WTC11 (cell line): ENCODE measurements around the gene DHRS2.

Source experiments
- AFF4 ChIP-seq: sonication (generic); formaldehyde crosslinking; IDR thresholded peaks from 2 replicates; pipeline ENCODE4 v1.8.1; 2023; ENCODE audit warnings: mild to moderate bottlenecking, missing genetic modification reagents, borderline replicate concordance
- CREM ChIP-seq: sonication (generic); formaldehyde crosslinking; IDR thresholded peaks from 2 replicates; pipeline ENCODE4 v1.8.1; 2022; ENCODE audit warnings: mild to moderate bottlenecking, missing genetic modification reagents, moderate library complexity
- CTCF ChIP-seq: fragments of 200-600 bp; IDR thresholded peaks from 2 replicates; pipeline ENCODE4 v1.8.0; 2022; ENCODE audit warnings: antibody characterized with exemption
- FOXP1 ChIP-seq: sonication (generic); formaldehyde crosslinking; IDR thresholded peaks from 2 replicates; pipeline ENCODE4 v1.8.0; 2022; ENCODE audit warnings: missing genetic modification reagents, mild to moderate bottlenecking, moderate library complexity, borderline replicate concordance
- IRF2 ChIP-seq: sonication (generic); formaldehyde crosslinking; IDR thresholded peaks from 2 replicates; pipeline ENCODE4 v1.8.0; 2022; ENCODE audit warnings: low read depth, missing genetic modification reagents, borderline replicate concordance
- MAX ChIP-seq: sonication (generic); formaldehyde crosslinking; IDR thresholded peaks from 2 replicates; pipeline ENCODE4 v1.8.0; 2022; ENCODE audit warnings: mild to moderate bottlenecking, missing genetic modification reagents
- ZNF512 ChIP-seq: sonication (generic); formaldehyde crosslinking; IDR thresholded peaks from 2 replicates; pipeline ENCODE4 v1.8.1; 2022; ENCODE audit warnings: missing genetic modification reagents, borderline replicate concordance
- TF ChIP-seq, protein P1 (sequence below): sonication (generic); formaldehyde crosslinking; IDR thresholded peaks from 2 replicates; pipeline ENCODE4 v1.8.0; 2022; ENCODE audit warnings: mild to moderate bottlenecking, missing genetic modification reagents
- TF ChIP-seq, protein P2 (sequence below): sonication (generic); formaldehyde crosslinking; conservative IDR thresholded peaks from 2 replicates; pipeline ENCODE4 v1.8.1; 2022; ENCODE audit warnings: mild to moderate bottlenecking, missing genetic modification reagents

DNA sequence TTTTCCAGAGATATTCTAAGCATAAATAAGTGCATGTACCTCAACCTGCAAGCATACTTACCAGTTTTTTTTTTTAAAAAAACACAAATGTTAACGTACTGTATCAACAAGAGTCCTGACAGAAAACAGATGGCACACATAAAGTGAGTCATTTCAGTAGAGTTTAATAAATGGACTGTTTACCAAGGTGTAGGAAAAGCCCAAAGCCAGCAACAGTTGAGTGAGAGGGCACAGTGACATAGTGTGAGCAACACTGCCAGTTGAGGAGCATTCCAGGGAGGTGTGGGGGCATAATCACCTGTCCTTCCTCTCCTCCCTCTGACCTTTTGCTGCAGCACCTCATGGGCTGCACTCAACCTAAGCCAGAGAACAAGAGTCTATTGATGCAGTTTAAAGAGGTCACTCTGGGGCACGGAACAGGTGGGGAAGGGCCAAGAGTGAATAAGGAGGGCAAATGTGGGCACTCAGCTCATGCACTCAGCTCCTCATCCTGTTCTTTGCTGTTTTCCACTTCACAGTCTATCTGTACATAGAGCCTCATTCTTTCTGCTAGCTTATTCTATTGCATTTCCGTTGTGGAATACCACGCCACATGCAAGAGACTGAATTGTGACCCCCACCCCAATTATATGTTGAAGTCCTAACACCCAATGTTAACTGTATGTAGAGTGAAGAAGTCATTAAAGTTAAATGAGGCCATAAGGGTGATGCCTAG lies 29.3 kb downstream of the DHRS2 start:
- TF ChIP-seq, protein P1, sequence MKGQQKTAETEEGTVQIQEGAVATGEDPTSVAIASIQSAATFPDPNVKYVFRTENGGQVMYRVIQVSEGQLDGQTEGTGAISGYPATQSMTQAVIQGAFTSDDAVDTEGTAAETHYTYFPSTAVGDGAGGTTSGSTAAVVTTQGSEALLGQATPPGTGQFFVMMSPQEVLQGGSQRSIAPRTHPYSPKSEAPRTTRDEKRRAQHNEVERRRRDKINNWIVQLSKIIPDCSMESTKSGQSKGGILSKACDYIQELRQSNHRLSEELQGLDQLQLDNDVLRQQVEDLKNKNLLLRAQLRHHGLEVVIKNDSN (CRISPR knock-in tag) = no peak
- TF ChIP-seq, protein P2, sequence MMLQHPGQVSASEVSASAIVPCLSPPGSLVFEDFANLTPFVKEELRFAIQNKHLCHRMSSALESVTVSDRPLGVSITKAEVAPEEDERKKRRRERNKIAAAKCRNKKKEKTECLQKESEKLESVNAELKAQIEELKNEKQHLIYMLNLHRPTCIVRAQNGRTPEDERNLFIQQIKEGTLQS = no peak
- no peak for TF ChIP-seq CTCF
- TF ChIP-seq IRF2 = no peak
- no peak for TF ChIP-seq MAX (CRISPR knock-in tag)
- TF ChIP-seq ZNF512 = no peak
- no peak for TF ChIP-seq AFF4
- TF ChIP-seq FOXP1 (CRISPR knock-in tag) = no peak
- TF ChIP-seq CREM (CRISPR knock-in tag) = no peak
